Measurements from ENCODE around the gene TGM1. TPM values are rescaled to one million over a fixed set of nuclear protein-coding genes. Genes with fewer than 3 reads are reported as not detected.

TGM1 gene
- total and polyA plus RNA-seq, 2 experiments from 2014 or later: 0.33 to 1.5 TPM

- H3K4me1 ChIP-seq (ENCODE audit: insufficient read depth): no peaks in the 10 kb centered on the region
- no peaks in the 10 kb centered on the region for H3K79me2 ChIP-seq
- H3K27ac ChIP-seq: no peak overlapping the region
- no peak for DNase-seq (ENCODE audit: low spot score)
- H3K9me2 ChIP-seq (replicated peaks; ENCODE audit: insufficient read depth): no peaks in the 10 kb centered on the region
- H3K4me3 ChIP-seq: no peak overlapping the region
- 86% methylated on average over 5 of the region's 5 CpGs for WGBS (ENCODE audit: low lambda C conversion rate, missing lambda C conversion rate)
- no peak overlapping the region for H3K4me2 ChIP-seq
- no peaks in the 10 kb centered on the region for H3K36me3 ChIP-seq (replicated peaks; ENCODE audit: insufficient read depth, low read depth)
- H2AFZ ChIP-seq: no peak overlapping the region
- TF ChIP-seq, protein P1, sequence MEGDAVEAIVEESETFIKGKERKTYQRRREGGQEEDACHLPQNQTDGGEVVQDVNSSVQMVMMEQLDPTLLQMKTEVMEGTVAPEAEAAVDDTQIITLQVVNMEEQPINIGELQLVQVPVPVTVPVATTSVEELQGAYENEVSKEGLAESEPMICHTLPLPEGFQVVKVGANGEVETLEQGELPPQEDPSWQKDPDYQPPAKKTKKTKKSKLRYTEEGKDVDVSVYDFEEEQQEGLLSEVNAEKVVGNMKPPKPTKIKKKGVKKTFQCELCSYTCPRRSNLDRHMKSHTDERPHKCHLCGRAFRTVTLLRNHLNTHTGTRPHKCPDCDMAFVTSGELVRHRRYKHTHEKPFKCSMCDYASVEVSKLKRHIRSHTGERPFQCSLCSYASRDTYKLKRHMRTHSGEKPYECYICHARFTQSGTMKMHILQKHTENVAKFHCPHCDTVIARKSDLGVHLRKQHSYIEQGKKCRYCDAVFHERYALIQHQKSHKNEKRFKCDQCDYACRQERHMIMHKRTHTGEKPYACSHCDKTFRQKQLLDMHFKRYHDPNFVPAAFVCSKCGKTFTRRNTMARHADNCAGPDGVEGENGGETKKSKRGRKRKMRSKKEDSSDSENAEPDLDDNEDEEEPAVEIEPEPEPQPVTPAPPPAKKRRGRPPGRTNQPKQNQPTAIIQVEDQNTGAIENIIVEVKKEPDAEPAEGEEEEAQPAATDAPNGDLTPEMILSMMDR (IDR thresholded peaks at IDR 0.05; ENCODE audit: poor library complexity): no peak
- TF ChIP-seq EZH2 (IDR thresholded peaks at IDR 0.05; ENCODE audit: borderline replicate concordance): no peak
- TF ChIP-seq EZH2phosphoT487 (IDR thresholded peaks at IDR 0.05; ENCODE audit: low read depth, severe bottlenecking, unreplicated experiment): no peak
- H3K9me3 ChIP-seq (ENCODE audit: low read depth): no peaks in the 10 kb centered on the region
- H4K20me1 ChIP-seq (ENCODE audit: insufficient read depth, poor library complexity, severe bottlenecking): no peaks in the 10 kb centered on the region
- H3K27me3 ChIP-seq: no peaks in the 10 kb centered on the region
Observed at GRCh38 chr14:24283796-24284460, 21.0 kb upstream of the TGM1 start.

DNA sequence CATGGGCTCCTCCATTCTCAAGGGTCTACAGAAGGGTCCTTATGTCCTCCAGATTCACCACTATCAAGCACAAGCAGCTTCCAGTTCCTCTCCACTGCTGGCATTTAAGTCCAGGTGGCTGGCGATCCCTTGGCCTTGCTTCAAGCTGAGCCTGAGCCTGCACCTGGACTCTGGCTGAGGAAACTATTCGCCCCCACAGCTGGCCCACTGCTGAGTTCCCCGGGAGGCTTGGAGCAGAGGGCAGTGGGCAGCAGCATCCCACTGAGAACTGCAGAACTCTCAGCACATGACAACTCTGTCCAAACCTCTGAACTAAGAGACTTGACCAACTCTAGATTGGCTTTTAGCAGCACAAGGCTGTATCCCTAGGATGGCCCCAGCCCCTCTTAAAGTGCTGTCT lies 19.8 kb upstream of the TGM1 start:
- Histone ChIP-seq H3K27me3 (no peaks in the 10 kb centered on the region), H4K20me1 (ENCODE audit: insufficient read depth, poor library complexity, severe bottlenecking) (no peaks in the 10 kb centered on the region), H3K9me3 (ENCODE audit: low read depth) (no peaks in the 10 kb centered on the region), H3K4me3 (no peak overlapping the region), H3K9me2 (replicated peaks; ENCODE audit: insufficient read depth) (no peaks in the 10 kb centered on the region), H3K4me2 (no peak overlapping the region), H3K36me3 (replicated peaks; ENCODE audit: insufficient read depth, low read depth) (no peaks in the 10 kb centered on the region), H3K4me1 (ENCODE audit: insufficient read depth) (no peaks in the 10 kb centered on the region), H2AFZ (no peak overlapping the region), H3K79me2 (no peaks in the 10 kb centered on the region), H3K27ac (no peak overlapping the region)
- TF ChIP-seq EZH2 (IDR thresholded peaks at IDR 0.05; ENCODE audit: borderline replicate concordance) (no peak), EZH2phosphoT487 (IDR thresholded peaks at IDR 0.05; ENCODE audit: low read depth, severe bottlenecking, unreplicated experiment) (no peak)
- TF ChIP-seq, protein P1 (IDR thresholded peaks at IDR 0.05; ENCODE audit: poor library complexity): no peak
- DNase-seq (ENCODE audit: low spot score): no peak
- WGBS (ENCODE audit: low lambda C conversion rate, missing lambda C conversion rate): 86% methylated on average over 3 of the region's 3 CpGs

GRCh38 chr14:24281636-24282035 lies 18.7 kb upstream of the TGM1 start:
- DNase-seq (ENCODE audit: low spot score): no peak
- Histone ChIP-seq H3K79me2 (peaks cover 2% of the 10 kb centered on the region), H3K27me3 (no peaks in the 10 kb centered on the region), H2AFZ (no peak overlapping the region), H3K4me3 (no peak overlapping the region), H4K20me1 (ENCODE audit: insufficient read depth, poor library complexity, severe bottlenecking) (no peaks in the 10 kb centered on the region), H3K9me2 (replicated peaks; ENCODE audit: insufficient read depth) (no peaks in the 10 kb centered on the region), H3K4me1 (ENCODE audit: insufficient read depth) (no peaks in the 10 kb centered on the region), H3K9me3 (ENCODE audit: low read depth) (no peaks in the 10 kb centered on the region), H3K36me3 (replicated peaks; ENCODE audit: insufficient read depth, low read depth) (no peaks in the 10 kb centered on the region), H3K4me2 (no peak overlapping the region), H3K27ac (no peak overlapping the region)
- TF ChIP-seq, protein P1 (IDR thresholded peaks at IDR 0.05; ENCODE audit: poor library complexity): no peak
- TF ChIP-seq EZH2phosphoT487 (IDR thresholded peaks at IDR 0.05; ENCODE audit: low read depth, severe bottlenecking, unreplicated experiment) (no peak), EZH2 (IDR thresholded peaks at IDR 0.05; ENCODE audit: borderline replicate concordance) (no peak)
- 96% methylated on average over 7 of the region's 7 CpGs for WGBS (ENCODE audit: low lambda C conversion rate, missing lambda C conversion rate)

All from hepatocyte (in vitro differentiated cells).